Stimulated activated CD4-positive, alpha-beta T cell treated with anti-CD3 and anti-CD28 coated beads, TNF-alpha, amount 100 ng/mL, for 24 hours (primary cell): ENCODE measurements around the gene RFTN1.

ENCODE experiments used
- DNase-seq, 3 experiments: peaks; one replicate each; pipeline ENCODE4 v3.0.0-alpha.2; 2020; ENCODE audit warnings: low read depth in 3 of 3

The RFTN1 gene

DNA sequence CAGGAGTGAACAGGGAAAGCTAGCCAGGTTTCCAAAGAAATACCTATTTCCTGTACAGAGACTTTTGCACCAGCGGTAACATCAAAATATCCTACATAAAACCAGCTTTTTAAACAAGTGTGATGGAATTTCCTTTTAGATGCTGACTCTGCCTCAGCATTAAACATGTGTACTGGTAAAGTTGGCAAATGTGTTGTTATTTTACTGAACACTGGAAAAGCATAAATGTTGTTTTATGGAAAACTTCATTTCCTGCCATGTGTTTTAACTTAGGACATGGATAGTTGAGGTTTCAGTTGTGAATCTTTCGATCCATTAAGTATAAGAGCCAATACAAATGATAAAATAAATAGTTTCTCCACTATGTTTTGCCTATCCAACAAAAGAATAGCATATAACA, 232.8 kb downstream of the RFTN1 start:
- DNase-seq = no peak

DNA sequence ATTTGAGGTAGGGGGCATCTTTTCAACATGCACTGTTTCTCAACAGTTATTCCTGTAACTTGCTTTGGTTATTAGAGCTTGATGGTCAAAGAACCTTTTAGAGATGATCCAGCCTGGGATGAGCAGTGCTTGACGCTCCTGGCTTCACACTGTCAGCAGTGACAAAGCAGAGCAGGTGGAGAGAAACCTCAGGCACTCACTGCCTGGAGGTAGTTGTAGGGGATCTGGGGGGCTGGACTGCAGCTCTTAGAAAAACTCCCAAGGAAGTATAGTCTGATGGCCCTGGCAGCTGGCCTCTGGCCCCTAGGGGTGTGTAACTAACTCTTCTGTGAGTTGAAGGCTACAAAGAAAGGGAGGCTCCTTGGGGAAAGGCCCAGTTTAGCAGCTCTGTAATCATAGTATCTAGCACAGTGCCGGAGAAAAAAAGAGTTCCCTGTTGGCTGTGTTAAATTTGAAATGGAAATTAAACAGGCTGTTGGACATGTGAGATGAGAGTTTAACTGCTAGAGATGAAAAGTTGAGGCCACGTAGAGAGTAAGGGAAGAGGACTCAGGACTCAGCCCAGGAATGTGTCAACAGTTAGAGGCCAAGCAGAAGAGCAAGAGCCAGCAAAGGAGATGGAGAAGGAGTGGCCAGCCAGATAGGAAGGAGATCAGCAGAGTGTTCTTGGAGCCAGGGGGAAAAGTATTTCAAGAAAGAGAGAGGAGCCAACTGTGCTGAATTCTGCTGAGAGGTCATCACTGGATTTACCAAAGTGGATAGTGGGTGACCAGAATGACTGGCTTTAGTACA, 234.3 kb downstream of the RFTN1 start:
- DNase-seq = no peak

DNA sequence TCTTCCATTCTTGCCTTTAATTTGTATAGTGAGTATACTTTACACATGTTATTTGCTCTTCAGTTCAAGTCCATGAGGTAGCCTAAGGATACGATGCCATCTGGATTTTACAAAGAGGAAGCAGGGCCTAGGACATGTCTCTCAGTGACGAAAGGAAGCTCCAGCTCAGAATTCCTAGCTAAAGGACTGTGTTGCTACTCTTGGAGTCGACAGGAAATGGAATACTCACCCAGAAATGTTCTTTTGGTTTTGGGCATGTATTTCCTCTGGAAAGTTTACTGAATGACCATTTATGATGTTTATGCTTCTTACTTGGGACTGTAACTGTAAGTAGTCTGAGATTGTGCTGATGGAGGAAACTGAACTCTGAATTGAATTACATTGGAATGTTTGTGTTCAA, 236.0 kb downstream of the RFTN1 start:
- DNase-seq = no peak

DNA sequence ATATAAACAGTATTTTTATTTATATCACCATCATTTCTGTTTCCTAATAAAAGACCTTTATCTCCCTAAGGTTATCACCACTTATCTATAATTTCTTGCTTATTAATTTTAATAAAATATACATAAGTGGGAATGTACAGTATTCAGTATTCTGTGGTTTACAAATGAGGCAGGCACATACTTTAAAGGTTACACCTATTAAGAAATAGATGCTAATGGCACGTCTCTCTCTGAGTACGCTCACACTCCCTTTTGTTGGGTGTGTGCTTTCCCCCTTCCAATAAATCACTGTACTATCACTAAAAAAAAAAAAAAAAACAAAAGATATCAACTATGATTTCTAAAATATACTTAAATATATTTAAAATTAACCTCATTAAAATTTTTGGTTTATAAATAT, 239.6 kb downstream of the RFTN1 start:
- no peak for DNase-seq

DNA sequence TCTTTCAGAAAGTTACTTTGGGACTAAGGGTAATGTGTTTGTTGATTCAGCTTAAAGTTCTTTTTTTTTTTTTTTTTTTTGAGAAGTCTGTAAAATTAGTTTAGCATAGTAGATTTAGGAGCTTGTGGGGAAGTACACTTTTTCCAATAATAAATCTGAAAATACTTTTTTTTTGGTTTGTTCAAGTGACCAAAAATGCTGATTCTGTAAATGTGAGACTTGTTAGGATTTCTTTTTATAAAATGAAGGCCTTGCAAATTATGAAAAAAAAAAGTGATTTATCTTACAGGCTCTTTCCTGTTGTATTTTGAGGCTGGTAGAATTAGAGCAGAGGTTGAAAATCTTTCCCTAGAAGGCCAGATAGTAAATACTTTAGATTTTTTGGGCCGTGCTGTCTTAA, 240.9 kb downstream of the RFTN1 start:
- no peak for DNase-seq

DNA sequence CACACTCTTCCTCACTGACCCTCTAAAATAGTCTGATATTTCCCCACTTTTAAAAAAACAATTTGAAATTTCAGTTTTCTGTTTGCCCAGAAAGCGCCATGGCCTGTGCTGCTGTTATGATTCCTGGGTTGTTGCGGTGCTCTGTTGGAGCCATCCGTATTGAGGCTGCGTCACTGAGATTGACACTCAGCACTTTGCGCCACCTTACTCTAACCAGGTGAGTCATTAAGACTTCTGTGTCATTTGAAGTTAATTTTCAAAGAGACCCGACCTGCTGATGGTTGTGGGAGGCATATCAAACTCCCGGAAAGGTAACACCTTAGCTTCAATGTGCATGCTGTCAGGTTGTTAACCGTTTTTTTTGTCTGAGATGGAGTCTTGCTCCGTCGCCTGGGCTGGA, 242.6 kb downstream of the RFTN1 start:
- no peak for DNase-seq

DNA sequence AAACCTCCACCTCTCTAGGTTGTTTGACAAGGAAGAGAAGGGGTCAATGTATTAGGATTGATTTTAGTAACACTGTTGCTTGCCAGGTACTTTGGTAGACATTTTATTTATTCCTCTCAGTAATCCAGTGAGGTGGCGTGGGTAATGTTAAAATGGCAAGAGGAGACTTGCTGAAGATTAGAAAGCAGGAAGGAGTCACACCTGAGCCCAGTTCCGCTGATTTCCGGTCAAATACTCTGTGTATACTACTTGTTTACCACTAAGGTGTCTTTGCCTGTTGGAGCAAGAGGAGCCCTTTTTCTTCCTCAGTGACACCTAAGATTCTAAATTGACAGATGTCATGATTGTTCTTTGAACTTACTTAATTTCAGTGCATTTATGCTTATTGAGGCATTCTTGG, 246.8 kb downstream of the RFTN1 start:
- DNase-seq = no peak
